Loucy (cell line): Measurements from ENCODE around the gene BTAF1.

ENCODE experiments used
- H2AFZ ChIP-seq: fragments of 200-600 bp; sonication (generic); 2 replicates; pipeline ENCODE4 v1.6.0; 2016; ENCODE audit warnings: antibody characterized with exemption, mild to moderate bottlenecking, low read length, moderate library complexity
- H3F3A ChIP-seq: fragments of 200-600 bp; 2 replicates; pipeline ENCODE4 v1.6.0; 2016; ENCODE audit warnings: antibody characterized with exemption, low read depth, mild to moderate bottlenecking
- H3K27me3 ChIP-seq: fragments of 200-600 bp; sonication (generic); 2 replicates; pipeline ENCODE4 v1.6.1; 2014; ENCODE audit warnings: low read length, mild to moderate bottlenecking; ENCODE audit not compliant: insufficient read depth, poor library complexity, severe bottlenecking
- H3K36me3 ChIP-seq: fragments of 200-600 bp; sonication (generic); 2 replicates; pipeline ENCODE4 v1.6.1; 2016; ENCODE audit warnings: low read length; ENCODE audit not compliant: insufficient read depth
- H3K4me1 ChIP-seq: fragments of 200-600 bp; sonication (generic); 2 replicates; pipeline ENCODE4 v1.5.1; 2014; ENCODE audit warnings: low read length, mild to moderate bottlenecking; ENCODE audit not compliant: insufficient read depth, poor library complexity, severe bottlenecking
- H3K4me2 ChIP-seq: fragments of 200-600 bp; sonication (generic); 2 replicates; pipeline ENCODE4 v1.6.0; 2014; ENCODE audit warnings: antibody characterized with exemption, low read length, low read depth, mild to moderate bottlenecking; ENCODE audit not compliant: poor library complexity, severe bottlenecking
- H3K4me3 ChIP-seq: fragments of 200-600 bp; sonication (generic); 2 replicates; pipeline ENCODE4 v1.5.1; 2014; ENCODE audit warnings: low read length, mild to moderate bottlenecking, mixed read lengths; ENCODE audit not compliant: poor library complexity, severe bottlenecking
- H3K79me2 ChIP-seq: fragments of 200-600 bp; sonication (generic); 2 replicates; pipeline ENCODE4 v1.6.1; 2014; ENCODE audit warnings: low read length; ENCODE audit not compliant: insufficient read depth
- H3K9ac ChIP-seq: fragments of 200-600 bp; sonication (generic); 2 replicates; pipeline ENCODE4 v1.6.0; 2014; ENCODE audit warnings: mild to moderate bottlenecking, low read depth, low read length, moderate library complexity; ENCODE audit not compliant: poor library complexity, severe bottlenecking
- H3K9me2 ChIP-seq: fragments of 200-600 bp; sonication (generic); replicated peaks from 2 replicates; pipeline ENCODE4 v1.6.1; 2016; ENCODE audit warnings: low read depth, low read length, mixed read lengths
- H3K9me3 ChIP-seq: fragments of 200-600 bp; sonication (generic); 2 replicates; pipeline ENCODE4 v1.6.1; 2014; ENCODE audit warnings: mild to moderate bottlenecking, antibody characterized with exemption, low read length, low read depth; ENCODE audit not compliant: insufficient read depth
- H4K20me1 ChIP-seq: fragments of 200-600 bp; sonication (generic); 2 replicates; pipeline ENCODE4 v1.6.0; 2014; ENCODE audit warnings: antibody characterized with exemption, low read length, mild to moderate bottlenecking; ENCODE audit not compliant: insufficient read depth, poor library complexity, severe bottlenecking
- EZH2phosphoT487 ChIP-seq: fragments of 200-600 bp; IDR thresholded peaks from 2 replicates; pipeline ENCODE4 v1.6.1; 2018; ENCODE audit warnings: antibody characterized with exemption, mild to moderate bottlenecking, moderate library complexity, borderline replicate concordance
- TF ChIP-seq, protein P1 (sequence below): fragments of 200-600 bp; sonication (generic); conservative IDR thresholded peaks from 2 replicates; pipeline ENCODE4 v1.5.1; 2014; ENCODE audit warnings: mild to moderate bottlenecking, antibody characterized with exemption, low read length

Gene BTAF1

DNA sequence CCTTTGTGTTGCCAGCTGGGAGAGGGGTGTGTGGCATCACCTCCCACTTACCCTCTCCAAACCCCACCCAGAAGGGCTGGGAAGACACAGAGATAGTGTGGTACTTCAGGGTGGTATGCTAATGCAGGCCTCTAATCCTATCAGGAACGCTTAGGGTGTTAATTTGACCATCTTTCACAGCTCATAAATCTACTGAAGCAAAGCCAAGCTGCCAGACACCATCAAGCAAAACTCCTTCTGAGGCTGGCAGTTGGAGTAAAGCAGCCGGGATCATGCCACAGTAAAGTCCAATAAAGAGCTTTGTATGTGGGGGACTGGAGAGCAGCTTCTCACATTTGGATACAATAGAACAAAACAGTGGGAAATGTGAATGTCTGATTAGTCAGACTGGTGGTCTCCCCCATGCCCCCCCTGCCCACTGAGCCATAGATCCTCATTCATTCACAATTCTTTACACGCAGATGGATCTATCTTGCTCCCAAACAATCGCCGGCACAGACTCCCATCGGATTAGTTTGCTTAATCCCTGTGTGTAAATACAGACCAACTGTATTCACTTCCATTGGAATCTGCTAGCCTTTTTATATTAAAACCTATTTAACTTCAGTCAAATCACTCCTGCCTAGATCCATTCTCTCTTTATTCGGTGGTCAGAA is 43.9 kb upstream of the BTAF1 start:
- no peaks in the 10 kb centered on the region for H3F3A ChIP-seq
- no peak overlapping the region for H3K4me2 ChIP-seq
- no peaks in the 10 kb centered on the region for H3K36me3 ChIP-seq
- H3K4me1 ChIP-seq = no peaks in the 10 kb centered on the region
- no peak overlapping the region for H2AFZ ChIP-seq
- H3K4me3 ChIP-seq = no peak overlapping the region
- H3K79me2 ChIP-seq = no peaks in the 10 kb centered on the region
- H3K9me2 ChIP-seq = no peaks in the 10 kb centered on the region
- H3K9me3 ChIP-seq = no peaks in the 10 kb centered on the region
- TF ChIP-seq, protein P1, sequence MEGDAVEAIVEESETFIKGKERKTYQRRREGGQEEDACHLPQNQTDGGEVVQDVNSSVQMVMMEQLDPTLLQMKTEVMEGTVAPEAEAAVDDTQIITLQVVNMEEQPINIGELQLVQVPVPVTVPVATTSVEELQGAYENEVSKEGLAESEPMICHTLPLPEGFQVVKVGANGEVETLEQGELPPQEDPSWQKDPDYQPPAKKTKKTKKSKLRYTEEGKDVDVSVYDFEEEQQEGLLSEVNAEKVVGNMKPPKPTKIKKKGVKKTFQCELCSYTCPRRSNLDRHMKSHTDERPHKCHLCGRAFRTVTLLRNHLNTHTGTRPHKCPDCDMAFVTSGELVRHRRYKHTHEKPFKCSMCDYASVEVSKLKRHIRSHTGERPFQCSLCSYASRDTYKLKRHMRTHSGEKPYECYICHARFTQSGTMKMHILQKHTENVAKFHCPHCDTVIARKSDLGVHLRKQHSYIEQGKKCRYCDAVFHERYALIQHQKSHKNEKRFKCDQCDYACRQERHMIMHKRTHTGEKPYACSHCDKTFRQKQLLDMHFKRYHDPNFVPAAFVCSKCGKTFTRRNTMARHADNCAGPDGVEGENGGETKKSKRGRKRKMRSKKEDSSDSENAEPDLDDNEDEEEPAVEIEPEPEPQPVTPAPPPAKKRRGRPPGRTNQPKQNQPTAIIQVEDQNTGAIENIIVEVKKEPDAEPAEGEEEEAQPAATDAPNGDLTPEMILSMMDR = no peak
- no peak for TF ChIP-seq EZH2phosphoT487
- no peaks in the 10 kb centered on the region for H3K27me3 ChIP-seq
- H4K20me1 ChIP-seq = no peaks in the 10 kb centered on the region
- no peak overlapping the region for H3K9ac ChIP-seq

DNA sequence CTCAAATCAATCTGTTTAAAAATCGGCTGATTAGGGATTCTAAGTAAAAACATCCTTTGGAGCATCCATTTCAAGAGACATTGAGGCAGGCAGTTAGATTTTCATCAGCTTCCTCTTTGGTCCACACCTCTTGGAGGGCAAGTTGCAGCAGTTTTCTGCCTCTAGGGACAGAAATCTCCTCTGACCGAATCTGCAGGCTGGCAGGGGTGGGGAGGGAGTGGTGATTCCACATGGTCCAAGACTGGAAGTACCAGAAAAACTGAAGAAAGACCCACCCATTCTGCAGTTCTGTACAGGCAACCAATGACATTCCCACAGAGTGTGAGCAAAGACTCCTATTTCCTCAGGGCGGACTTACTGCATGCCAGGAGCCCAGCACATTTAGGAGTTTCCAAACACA is 43.3 kb upstream of the BTAF1 start:
- Histone ChIP-seq H3F3A (no peaks in the 10 kb centered on the region), H3K9ac (no peak overlapping the region), H3K36me3 (no peaks in the 10 kb centered on the region), H2AFZ (no peak overlapping the region), H3K4me3 (no peak overlapping the region), H3K79me2 (no peaks in the 10 kb centered on the region), H3K27me3 (no peaks in the 10 kb centered on the region), H3K9me3 (no peaks in the 10 kb centered on the region), H3K4me1 (no peaks in the 10 kb centered on the region), H4K20me1 (no peaks in the 10 kb centered on the region), H3K9me2 (no peaks in the 10 kb centered on the region), H3K4me2 (no peak overlapping the region)
- TF ChIP-seq, protein P1 = no peak
- no peak for TF ChIP-seq EZH2phosphoT487

DNA sequence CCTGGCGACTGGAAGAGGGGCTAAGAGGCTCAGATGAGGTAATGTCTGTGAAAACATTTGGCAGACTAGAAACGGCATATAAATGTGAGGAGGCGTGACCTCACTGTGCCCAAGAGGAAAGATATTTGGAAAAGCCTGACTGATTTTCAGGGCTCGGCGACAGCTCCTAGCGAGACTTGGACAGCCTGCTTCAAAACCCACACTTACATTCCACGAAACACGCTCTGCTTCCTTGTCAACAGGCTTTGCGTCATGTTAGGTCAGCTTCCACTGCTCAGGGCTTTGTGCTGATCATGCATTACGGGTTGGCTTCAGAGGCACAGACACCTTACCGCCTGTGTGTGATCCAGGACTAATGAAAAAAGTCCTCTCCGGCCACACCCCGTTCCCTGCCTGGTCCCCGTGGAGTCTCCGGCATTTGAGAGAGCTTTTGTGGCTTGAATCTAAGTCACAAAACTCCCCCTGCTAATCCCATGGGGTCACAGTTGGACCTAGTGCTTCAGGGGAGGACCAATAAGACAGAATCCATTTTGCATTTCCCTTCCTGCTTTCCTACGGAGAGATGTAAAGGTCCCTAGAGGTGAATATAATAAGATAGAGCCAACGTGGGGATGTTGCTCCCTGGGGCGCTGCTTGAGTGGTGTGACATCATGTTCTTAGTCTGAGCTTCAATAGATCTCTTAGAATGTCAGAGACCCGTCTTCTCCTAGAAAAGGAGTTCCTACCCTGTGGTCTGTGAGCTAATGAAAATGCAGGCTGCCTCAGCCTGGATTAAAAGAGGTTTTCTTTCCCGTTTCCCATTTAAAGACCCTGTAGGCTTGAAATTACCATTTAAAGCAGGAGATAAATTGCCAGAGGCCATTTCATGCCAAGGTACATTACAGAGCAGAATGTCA is 39.8 kb upstream of the BTAF1 start:
- Histone ChIP-seq H3K4me1 (peaks cover 4% of the 10 kb centered on the region), H3F3A (no peaks in the 10 kb centered on the region), H3K9me2 (no peaks in the 10 kb centered on the region), H3K79me2 (no peaks in the 10 kb centered on the region), H3K27me3 (no peaks in the 10 kb centered on the region), H3K9ac (no peak overlapping the region), H4K20me1 (no peaks in the 10 kb centered on the region), H2AFZ (peak overlapping the region; percentile 6; the same call in 1 of the 2 replicates), H3K36me3 (no peaks in the 10 kb centered on the region), H3K9me3 (no peaks in the 10 kb centered on the region), H3K4me3 (no peak overlapping the region), H3K4me2 (no peak overlapping the region)
- TF ChIP-seq EZH2phosphoT487 = no peak
- TF ChIP-seq, protein P1 = no peak
